NCI-H2227 (cell line): ENCODE measurements around the gene ENHO.
A peak's percentile ranks its signal among the peaks of the same experiment; 100 is the strongest.
"Not testable (repeated sequence)": the region's sequence is repeated elsewhere in the genome, so short reads cannot be mapped to it uniquely, and the experiment has no call there.

ENCODE experiments used
- DNase-seq: peaks from one replicate; lab custom pipeline; 2025; ENCODE audit not compliant: unreplicated experiment; lab: John Stamatoyannopoulos, UW

The ENHO gene

DNA sequence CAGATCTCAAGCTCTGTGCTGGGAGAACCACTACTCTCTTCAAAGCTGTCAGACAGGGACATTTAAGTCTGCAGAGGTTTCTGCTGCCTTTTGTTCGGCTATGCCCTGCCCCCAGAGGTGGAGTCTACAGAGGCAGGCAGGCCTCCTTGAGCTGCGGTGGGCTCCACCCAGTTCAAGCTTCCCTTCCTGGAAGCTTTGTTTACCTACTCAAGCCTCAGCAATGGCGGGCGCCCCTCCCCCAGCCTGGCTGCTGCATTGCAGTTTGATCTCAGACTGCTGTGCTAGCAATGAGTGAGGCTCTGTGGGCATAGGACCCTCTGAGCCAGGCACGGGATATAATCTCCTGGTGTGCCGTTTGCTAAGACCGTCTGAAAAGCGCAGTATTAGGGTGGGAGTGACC is 9.3 kb upstream of the ENHO start:
- not testable (repeated sequence) for DNase-seq

DNA sequence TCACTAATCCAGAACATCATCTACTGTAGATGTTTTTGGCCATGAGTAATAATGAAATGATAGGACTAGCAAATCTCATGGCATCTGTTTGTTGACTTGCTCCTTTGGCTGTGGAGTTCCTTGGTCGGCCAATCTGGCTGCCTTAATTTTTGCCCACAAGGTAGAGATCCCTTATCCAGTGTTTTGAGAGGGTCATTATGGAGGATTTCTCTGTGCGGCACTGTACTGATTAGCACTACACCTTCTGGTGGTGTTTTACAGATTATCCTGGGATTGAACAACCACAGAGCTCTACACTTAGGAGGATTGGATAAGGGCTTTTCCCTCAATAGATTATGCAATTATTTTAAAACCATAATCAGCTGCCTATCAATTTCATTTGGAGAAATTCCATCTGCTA is 3.2 kb upstream of the ENHO start:
- DNase-seq, result no peak

DNA sequence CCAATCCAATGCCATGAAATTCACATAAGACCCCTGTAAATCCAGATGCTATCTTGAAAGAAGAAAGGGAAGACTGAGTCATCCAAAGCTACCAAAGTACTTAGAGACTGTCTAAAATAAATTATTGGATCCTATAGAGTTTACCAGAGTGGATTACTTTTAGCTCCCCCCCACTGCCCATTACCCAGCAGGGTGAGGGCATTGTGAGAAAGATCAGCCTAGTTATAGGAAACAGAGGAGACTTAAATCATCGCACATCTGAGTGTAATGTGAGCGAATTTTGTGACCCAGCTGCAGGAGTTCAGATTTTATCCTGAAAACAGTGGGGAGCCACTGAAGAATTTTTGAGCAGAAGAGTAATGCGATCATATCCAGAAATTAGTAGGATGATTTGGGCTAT is 1.6 kb upstream of the ENHO start:
- no peak for DNase-seq

DNA sequence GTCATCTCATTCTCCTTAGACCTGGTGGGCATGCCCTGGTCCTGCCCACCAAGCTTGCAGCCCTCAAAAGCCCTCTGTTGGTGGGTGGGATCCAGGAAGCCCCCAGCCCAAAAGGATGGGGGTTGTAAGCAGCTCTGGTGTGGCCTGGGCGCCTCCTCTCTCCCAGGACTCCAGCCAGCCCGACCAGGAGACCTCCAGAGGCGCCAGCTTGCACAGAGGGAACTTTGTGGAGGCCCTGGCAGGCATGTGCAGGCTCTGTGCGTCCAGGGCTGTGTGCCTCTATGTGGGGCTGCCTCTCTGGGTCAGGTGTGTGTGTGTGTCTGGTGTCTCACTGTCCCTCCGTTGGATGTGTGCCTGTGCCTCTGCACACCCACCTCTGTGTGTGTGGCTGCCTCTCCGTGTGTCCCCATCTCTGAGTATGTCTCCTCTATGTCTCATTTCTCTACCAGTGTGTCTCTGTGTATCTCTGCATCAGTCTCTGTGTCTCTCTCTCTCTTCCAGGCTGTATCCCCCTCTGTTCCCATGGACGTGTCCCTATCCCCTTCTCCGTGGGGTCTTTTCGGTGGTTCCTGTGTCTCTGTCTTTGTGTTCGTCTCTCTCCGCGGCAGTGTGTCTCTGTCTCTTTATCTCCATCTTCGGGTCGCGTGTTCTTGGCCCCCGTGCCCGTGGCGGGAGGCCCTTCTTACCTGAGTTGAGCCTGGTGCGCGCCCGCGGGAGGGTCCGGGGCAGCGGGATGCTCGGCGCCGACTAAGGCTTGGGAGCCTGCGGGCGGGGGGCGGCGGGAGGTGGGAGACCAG is 501 bp downstream of the ENHO start:
- DNase-seq, result no peak

DNA sequence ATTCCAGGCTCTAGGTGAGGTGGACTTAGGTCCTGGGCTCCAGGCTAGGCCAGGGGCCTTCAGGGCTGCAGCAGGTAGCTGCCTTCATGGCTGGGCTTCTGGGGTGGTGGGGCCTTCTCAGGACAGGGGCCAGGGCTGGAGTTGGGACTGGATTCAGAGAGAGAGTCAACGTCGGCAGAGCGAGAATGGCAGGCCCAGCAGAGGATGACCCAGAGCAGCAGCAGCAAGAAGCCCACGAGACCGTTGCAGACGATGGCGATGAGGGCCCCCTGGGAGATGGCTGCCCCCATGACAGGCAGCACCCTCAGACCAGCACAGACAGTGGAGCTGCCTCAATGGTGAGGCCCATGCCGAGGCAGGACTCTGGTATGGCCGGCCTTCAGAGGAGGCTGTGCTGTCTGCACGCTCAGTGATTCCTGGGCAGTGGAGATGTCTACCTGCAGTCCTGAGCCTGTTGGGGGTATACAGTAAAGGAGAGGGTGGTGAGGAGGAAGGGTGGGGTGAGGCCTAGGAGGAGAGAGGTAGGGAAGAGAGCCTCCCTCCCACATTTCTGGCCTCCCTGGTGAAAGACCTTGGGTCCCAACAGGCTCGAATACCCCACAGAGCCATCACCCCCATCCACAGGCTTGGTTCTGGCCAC is 1.3 kb downstream of the ENHO start:
- DNase-seq, result no peak

DNA sequence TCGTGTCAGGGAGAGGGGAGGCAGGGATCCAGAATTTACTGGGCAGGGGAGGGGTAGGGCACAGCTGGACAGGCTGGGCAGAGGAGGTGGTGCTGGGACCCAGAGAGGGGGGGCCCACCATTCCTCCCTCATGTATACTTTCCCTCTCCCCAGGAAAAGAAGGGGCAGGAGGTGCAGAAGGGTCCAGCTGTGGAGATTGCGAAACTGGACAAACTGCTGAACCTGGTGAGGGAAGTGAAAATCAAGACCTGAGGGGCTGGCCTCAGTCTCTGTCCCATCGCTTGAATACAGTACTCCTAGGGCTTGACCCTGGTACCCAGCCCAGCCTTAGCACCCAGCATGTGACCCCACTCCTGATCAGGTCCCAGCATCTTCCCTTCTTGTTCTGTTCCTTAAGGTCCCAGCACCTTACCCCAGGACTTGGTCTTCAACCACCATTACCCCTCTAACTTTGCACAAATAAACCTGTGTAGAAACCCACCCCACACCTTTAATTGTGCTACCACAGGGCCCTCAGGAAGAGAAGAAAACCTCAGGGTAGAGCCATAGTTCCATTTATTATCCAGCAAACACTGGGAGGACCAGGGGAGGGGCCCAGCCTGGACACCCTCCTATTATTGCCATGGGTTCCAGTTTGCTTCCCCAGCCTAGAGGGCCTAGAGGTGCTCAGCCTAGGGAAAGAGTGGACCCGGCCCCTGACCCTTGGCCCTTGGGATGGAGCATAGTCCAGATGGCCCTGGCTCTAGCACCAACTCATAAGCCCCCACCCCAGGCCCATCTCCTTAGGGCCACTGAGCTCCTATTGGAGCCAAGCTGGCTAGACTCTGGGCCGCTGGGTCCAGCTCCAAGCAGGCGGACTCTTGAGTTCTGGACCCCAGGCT is 2.0 kb downstream of the ENHO start:
- DNase-seq, result no peak

DNA sequence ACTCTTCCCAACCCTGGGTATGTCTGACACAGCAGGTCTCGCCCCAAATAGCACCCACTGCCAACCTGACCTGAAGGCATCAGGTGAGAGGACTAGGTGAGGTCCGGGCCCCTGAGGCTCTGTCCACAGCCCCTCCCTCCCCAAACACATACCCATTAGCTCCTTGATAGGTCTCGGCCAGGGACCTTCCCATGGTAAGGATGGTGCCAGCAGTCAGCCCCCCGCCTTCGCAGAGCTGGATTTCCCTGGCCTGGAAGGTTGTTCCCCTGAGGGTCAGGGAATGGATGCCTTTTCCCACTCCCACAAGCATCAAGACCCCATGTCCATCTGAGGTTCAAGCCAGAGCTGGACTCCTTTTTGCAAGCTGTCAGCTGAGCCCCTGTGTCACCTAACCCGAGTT is 2.7 kb downstream of the ENHO start:
- DNase-seq, result no peak

DNA sequence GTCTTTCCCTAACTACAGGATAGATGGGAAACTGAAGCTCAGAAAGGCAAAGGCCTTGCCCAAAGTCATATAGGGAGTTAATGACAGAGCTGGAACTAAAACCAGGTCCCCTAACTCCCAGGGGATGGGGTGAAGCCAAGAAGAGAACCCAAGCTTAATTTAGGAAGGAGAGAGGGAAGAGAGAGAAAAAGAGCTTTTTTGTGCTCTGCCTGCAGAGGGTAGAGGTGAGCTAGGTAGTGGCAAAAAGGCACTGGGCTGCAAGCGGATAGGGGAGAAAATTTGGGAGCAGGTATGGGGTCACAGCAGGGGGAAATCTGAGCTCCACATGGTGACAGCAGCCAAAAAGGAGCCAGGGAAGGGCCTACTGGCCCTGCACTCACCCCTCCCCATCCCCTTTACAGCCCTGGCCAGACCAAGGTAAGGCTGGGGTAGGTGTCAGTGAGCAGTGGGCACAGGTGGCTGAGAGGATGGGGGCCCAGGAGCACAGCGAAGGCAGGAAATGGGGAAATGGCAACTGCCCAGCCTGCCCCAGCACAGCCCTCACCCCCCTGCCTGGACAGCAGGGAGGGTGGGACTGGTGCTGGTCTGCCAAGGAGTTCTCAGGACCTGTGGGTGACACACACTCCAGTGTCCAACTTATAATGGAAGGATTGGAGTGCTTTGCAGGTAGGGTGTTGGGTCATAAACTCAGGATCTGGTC is 3.3 kb downstream of the ENHO start:
- no peak for DNase-seq

DNA sequence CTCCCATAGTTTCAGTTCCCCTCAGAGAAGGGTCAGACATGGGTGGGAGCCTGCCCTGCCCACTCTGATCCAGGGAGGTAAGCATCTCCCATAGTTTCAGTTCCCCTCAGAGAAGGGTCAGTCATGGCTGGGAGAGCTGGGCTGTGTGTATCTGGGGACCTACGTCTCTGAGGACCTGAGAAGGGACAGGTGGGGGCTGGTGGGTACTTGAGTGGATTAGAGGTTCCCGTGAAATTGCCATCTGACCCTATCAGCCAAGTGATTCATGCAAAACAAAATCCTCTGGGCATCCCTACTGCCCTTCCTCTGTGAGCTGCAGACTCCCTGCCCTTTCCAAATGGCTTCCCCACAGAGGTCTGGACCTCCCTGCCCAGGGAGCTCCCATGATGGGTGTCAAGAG is 3.9 kb downstream of the ENHO start:
- DNase-seq, result no peak

DNA sequence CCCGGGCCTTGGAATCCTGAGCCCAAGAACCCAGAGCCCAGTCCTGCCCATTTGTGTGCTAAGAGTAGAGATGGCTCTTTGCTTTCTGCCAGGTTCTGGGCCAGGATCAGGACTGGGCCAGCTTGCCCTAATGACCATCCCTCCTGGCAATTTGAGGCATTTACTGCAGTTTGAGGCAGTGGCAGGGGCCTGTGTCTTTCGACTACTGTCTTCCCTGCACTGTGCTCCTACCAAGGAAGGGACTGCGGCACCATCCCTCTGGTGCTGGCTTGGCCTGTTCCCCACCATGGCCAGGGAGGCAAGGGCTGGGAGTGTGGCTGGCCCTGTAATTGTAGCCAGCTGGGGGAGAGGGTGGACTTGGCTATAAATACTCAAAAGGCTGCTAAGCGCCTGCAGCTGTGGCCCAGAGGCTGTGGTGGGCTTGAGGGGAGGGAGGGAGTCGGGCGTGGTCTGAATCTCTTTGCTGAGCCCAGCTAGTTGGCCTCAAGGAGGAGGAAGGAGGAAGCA is 4.6 kb downstream of the ENHO start:
- DNase-seq, result peak; percentile 17

DNA sequence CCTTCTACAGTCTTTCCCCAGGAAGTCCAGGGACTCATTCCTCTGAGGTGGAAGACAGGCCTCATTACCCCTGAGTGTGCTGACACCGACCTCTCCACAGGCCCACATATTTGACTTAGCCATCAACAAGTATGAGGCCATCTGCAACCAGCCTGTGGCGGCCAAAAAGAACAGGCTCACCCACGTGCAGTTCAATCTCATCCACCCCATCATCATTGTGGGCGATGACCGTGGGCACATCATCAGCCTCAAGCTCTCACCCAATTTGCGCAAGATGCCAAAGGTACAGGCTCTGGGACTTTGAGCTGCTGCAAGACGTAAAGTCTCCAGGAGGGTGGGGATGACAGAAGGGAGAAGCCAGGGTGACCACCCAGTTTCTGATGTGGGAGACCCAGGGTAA is 5.6 kb downstream of the ENHO start:
- no peak for DNase-seq

DNA sequence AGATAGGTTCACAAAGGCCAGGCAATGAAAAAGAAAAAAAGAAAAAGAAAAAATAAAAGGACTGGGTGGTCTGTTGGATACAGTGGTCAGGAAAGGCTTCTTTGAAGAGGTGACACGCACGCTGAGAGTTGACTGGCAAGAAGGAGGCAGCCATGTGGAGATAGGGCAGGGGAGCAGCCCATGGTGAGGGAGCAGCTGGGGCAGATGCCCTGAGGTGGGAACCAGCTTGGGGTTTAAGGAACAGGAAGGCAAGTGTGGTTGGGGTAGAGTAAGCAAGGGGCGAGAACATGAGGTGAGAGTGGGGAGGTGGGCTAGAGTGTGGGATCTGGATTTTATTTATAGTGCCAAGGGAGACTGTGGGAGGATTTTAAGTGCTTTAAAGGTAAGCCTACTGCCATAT is 6.8 kb downstream of the ENHO start:
- no peak for DNase-seq

DNA sequence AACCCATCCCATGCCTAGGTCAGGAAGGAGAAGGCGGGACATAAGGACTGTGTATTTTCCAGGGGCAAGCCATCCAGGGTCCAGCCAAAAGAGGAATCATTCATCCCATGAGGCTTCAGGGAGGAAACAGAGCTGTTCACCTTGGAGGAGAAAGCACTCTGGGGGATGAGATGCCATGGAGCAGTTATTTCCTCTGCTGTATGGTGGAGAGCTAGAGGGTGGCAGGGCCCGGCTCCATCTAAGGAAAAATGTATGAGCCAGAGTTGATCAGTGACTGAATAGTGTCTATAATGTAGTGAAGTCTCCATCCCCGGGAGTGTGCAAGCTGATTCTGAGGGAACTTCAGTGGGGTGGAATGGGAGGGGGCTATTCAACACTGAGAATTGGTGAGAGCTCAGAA is 8.0 kb downstream of the ENHO start:
- DNase-seq, result no peak

DNA sequence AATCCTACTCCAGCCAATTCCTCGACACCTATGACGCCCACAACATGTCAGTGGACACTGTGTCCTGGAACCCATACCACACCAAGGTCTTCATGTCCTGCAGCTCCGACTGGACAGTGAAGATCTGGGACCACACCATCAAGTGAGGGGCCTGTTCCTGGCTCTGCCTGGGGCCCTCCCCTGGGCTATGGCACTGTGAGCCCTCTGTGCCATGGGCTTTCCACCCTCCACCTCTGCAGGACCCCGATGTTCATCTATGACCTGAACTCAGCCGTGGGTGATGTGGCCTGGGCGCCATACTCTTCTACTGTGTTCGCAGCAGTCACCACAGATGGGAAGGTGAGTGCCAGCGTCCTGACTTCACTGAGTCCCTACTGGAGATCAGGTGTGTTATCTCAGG is 8.4 kb downstream of the ENHO start:
- no peak for DNase-seq

DNA sequence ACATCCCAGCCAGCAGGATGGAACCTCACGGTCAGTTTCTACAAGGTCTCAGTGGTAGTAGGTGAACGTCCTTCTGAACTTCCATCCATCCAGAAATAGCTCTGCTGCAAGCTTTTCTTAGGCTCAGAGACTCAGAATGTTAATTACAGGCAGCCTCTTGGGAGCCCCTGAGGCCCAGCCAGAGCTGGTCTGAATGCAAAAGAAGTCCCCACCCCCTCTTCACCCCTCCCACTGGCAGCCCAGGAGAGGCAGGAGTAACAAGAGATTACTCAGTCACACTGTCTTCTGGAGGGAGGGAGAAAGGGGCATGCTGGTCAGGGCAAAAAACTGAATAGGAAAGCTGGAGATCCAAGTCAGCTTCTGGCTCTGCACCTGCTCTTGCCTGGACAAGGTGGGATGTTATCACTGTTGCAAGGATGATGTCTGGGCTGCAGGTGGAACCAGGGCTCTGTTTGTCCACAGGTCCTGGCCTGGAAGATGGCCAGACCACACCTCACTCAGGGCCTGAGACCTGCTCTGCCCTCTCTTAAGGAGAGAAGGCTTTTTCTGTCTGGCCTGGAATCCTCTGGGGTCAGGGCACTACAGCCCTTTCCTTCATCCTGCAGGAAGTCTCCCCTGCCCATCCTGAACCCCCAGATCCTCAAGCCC is 9.1 kb downstream of the ENHO start:
- peak; percentile 17 for DNase-seq

DNA sequence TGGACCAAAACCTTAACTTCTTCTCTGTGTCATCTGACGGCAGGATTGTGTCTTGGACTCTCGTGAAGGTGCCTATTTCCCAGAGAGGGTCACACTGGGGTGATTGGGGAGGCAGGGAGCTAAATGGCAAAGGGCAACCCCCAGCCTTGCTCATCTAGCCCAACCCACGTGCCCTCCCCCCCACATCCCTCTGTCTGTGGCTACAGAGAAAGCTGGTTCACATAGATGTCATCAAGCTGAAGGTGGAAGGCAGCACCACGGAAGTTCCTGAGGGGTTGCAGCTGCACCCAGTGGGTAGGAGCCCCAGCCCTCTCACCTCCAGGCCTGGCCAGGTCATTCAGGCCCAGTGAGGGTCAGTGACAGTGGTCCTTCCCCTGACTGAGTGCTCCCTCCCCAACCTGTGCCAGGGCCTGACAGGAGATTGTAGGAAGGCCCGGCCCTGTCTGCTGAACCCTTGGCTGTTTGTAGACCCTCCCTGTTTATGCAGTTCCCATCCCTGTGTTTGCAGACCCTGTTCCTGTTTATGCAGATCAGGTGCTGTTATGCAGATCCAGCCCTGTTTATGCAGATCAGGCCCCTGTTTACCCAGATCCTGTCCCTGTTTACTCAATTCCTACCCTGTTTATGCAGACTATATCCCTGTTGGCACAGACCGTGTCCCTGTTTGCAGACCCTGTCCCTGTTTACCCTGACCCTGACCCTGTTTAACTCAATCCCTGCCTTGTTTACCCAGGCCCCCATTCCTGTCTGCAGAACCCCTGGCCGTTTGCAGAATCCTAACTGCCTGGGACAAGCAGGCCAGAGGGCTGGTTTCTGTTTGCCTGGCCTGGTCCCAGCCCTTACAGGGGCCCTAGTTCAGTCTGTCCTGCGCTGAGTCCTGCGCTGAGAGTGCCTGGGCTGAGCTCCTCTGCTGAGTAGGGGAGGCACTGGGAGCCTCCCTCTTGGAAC is 10.4 kb downstream of the ENHO start:
- DNase-seq, result no peak

DNA sequence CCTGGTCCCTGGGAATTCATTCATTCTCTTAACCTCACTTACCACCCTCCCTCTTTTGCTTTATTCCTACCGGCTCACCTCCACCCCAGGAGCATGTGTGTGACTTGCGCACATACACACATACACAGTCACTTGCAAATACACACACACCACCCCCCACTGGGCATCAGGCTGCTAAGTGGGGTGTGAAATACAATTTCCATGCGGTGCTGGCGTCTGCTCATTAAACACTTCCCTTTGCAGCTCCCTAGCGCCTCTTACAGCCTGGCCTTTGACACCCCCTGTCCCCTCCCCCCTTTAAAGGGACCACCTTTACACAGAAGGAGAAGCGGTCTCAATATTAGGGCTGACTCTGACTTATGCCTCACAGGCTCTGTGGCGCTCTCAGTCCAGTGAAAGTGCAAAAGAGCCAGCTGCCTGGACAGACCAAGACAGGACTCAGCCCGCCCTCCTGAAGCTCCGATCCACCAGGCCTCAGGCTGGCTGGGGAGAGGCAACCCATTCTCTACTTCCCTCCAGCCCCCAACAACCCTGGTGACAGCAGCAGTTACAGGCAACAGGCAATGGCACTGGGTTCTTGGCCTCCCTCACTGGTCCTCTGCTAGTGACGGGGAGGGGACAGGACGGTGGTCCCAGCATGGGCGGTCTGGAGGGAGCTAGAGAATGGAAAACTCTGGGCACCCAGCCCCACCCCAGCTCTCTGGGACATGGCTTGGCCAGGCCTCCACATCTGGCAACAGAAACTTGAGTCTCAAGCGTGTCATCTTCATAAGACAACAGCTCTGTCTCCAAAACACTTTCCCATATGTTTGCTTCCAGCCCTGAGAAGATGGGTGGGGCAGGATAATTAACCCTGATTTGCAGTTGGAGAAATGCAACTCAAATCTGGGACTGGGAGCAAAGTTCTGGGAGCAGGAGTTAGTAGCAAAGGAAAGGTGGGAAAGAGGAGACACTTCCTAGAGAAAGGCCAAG is 12.0 kb downstream of the ENHO start:
- DNase-seq, result peak; percentile 87

DNA sequence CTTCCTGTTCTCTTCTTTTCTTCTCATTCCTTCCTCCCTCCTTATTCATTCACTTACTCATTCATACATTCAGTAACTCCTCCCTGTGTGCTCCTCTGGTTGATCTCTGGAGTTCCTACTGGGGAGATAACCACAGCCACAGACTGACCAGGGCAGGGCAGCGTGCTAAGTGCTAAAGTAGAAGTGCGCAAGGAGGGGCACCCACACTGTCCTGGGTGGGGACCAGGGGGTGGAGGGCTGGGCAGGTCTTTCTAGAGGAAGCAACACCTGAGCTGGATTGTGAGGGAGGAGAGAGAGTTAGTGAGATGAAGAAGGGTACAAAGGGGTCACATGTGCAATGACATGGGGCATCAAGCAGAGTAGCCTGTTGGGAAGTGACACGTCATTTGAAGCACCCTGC is 13.8 kb downstream of the ENHO start:
- no peak for DNase-seq
